Stimulated activated CD4-positive, alpha-beta T cell treated with anti-CD3 and anti-CD28 coated beads, TNF-alpha, amount 100 ng/mL, for 24 hours (primary cell): ENCODE measurements around the gene MCIDAS.
A peak's percentile ranks its signal among the peaks of the same experiment; 100 is the strongest.

Experiments
- DNase-seq, 3 experiments: peaks; one replicate each; pipeline ENCODE4 v3.0.0-alpha.2; 2020; ENCODE audit warnings: low read depth in 3 of 3

MCIDAS gene

DNA sequence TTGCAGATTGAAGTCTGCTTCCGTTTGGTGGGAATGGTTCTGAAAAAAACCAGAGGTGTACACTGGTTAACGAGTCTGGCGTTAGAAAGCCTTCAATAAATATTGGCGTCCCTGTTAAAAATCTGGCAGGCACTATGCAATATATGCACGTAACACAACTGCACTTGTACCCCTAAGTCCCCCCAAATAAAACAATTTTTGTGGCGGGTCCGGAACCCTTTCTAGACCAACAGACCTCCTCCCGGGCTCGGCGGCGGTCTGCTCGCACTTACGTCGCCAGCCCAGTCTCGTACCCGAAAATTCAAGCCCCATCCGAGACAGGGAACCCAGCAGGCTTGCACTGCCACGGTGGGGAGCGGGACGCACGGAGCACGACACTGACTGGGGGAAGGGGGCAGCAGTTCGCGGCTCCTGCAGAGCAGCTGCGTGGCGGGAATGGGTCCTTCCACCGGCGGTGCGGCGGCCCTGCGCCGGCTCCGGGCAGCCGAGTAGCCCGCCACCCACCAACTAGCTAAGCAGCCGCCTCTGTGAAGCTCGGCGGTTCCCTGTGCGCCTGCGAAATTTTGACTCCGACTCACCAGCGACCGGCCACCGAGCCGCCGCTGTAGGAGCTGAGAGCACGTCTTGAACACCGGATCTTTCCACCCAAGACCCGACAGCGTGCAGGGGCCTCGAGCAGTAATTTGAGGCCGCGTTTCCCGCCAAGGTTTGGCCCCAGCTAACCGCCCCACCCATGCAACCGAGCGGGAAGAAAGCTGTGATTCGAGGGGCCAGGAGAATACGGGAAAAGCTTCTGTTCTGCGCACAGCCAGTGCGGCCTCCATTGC lies 3.9 kb downstream of the MCIDAS start:
- no peak for DNase-seq

- DNase-seq = no peak
Measured at GRCh38 chr5:55222092-55222984, 4.8 kb downstream of the MCIDAS start.

DNA sequence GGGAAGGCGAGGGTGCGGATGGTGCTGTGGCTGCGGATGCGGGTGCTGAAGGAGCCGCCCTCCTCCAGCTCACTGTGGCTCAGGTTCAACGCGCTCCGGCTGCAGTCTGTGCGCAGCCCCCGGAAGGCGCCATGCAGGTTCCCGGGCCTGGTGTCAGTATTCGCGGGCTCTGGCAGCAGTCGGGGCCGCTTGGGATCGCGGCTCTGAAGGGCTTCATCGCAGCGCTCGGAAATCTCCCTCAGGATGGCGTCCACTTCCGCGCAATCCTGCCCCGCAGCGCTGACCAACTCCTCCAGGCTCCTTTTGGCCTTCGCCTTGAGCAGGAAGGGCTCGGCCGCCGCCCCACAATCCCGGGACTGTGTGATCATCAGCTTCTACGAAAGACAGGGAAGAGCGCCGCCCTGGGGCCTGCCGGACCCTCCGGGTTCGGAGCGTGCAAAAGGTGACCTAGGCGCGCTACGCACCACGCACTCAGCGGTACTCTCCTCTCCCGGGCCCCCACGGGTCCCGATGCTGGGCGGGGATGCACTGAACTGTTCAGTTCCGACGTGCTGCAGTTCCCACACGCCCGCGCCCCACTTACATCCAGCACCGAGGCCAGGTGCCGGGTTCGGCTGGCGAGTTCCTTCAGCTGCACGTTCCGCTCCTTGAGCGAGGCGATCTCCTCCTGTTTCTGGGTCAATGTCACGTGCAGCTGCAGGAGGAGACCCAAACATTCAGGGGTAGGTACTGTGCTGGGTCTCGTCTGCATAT lies 6.5 kb downstream of the MCIDAS start:
- no peak for DNase-seq

GRCh38 chr5:55219770-55220169 lies 7.3 kb downstream of the MCIDAS start:
- DNase-seq = no peak

GRCh38 chr5:55218967-55219366 lies 8.1 kb downstream of the MCIDAS start:
- DNase-seq = no peak

GRCh38 chr5:55211184-55211874 lies 15.8 kb downstream of the MCIDAS start:
- no peak for DNase-seq

GRCh38 chr5:55205001-55205400 lies 22.1 kb downstream of the MCIDAS start:
- no peak for DNase-seq

DNA sequence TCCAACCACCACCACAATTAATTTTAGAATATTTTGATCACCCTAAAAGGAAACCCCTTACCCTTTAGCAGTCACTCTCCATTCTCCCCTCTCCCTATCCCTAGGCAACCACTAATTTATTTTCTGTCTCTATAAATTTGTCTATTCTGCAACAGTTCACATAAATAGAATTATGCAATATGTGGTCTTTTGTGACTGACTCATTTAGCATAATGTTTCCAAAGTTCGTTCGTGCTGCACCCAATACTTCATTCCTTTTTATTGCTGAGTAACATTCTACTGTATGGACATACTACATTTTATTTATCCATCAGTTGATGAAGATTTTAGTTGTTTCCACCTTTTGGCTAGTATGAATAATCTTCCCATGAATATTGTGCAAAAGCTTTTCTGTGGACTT lies 36.0 kb downstream of the MCIDAS start:
- no peak for DNase-seq

GRCh38 chr5:55188656-55189540 lies 38.2 kb downstream of the MCIDAS start:
- no peak for DNase-seq

DNA sequence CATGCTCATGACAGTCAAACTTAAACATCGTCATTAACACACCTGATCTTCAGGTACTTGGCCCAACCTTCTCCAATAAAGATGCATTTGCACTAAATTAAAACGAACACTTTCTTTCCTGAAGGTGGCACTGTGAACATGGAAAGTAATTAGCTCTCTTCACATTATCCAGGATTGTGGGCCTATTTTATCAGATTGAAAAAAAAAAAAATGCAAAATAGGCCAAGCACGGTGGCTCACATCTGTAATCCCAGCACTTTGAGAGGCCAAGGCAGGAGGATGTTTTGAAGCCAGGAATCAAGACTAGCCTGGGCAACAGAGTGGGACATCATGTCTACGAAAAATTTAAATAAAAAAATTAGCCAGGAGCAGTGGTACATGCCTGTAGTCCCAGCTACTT lies 39.7 kb downstream of the MCIDAS start:
- no peak for DNase-seq

- DNase-seq = no peak
Measured at GRCh38 chr5:55180016-55180415, 47.1 kb downstream of the MCIDAS start.

GRCh38 chr5:55177078-55177477 lies 50.0 kb downstream of the MCIDAS start:
- no peak for DNase-seq

DNA sequence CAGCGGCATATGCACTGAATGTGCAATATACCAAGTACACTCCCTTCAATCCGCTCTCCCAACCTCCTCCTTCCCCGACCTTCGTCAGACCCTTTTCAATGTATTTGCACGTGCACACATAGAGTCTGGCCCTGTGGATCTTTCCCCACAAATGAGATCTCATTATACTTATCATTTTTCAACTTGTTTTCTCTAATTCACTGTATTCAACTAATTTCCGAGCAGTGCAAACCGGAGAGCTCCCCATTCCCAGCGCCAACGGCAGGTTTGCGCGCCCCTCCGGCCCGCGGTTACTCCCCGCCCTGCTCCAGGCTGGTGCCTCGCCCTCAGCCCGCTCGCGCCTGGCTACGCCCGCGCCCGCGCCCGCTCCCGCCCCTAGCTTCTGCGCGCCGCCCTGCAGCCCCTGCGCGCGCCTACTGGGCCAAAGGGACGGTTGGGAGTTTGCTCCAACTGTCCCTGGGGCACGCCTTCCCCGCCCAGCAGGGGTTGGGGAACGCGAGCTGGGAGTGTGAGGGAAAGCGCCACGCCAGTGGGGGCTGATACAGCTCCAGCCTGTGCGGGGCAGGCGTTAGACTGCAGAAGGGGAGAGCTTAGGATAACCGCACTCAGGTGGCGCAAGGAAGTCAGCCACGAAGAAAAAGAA lies 50.8 kb downstream of the MCIDAS start:
- DNase-seq = peak in 1 of 3 experiments; percentile 26

DNA sequence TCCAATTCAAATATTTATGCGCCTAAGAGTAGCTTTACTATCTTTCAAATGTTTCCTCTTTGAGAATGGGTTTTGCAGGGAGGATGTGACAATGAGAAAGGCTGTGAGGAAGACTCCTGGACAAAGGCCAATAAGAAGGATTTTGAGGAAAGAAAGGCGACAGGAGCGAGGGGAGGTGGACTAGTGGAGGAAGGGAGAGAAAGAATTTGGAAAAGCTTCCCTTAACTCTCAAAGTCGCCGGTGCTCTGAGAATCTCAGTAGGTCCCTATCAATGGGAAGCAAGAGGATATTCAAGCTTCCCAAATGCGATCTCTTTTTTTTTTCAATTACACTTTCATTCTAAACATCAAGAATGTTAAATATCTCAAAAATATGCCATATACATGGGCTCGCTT lies 51.3 kb downstream of the MCIDAS start:
- DNase-seq = no peak

GRCh38 chr5:55173687-55174230 lies 53.4 kb downstream of the MCIDAS start:
- no peak for DNase-seq

GRCh38 chr5:55172937-55173686 lies 54.0 kb downstream of the MCIDAS start, which contains the start of gene CDC20B:
Gene CDC20B (minus strand): TSS chr5:55173177. CDS start chr5:55173000, 177 bp downstream.
- peak; percentile 43 to 74 (median 56) for DNase-seq

- peak; percentile 21 to 52 (median 36) for DNase-seq
Measured at GRCh38 chr5:55172051-55172899, 54.8 kb downstream of the MCIDAS start.

DNA sequence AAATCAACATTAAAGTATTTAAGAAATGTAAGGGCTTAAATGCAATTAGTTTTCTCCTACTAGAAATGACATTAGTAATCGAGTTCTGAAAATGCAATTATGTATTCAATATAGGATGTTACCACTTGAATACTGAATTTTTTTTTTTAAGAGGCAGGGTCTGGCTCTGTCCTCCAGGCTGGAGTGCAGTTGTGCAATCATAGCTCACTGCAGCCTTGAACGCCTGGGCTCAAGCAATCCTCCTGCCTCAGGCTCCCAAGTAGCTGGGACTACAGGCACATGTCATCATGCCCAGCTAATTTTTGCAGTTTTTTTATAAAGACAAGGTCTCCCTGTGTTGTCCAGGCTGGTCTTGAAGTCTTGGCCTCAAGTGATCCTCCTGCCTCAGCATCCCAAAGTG lies 55.6 kb downstream of the MCIDAS start:
- no peak for DNase-seq
